SK-N-SH (cell line): ENCODE measurements around the gene KYNU.

Source experiments
- FOXJ3 ChIP-seq: sonication (generic); formaldehyde crosslinking; IDR thresholded peaks from 2 replicates; pipeline ENCODE4 v1.5.1; 2020; ENCODE audit warnings: mild to moderate bottlenecking, missing genetic modification reagents
- FOXM1 ChIP-seq: IDR thresholded peaks from 2 replicates; pipeline ENCODE4 v1.4.0; 2012; ENCODE audit warnings: low read depth, mild to moderate bottlenecking

DNA sequence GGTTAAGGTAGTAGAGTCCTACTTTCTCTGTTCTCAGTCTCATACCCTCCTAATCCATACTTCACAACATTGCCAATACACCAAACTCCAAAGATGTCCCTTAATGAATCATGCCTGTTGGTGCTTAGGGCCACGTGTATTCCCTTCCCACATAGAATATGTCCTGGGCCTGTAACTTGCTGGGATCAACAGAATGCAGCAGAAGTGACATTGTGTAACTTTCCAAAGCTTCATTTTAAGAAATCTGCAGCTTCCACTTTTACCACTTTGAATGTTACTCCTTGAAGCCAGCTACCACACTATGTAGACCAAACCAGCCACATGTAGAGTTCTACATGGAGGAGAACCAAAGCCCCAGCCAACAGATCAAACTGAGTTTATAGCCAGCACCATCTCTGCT is 193.2 kb downstream of the KYNU start:
- no peak for TF ChIP-seq FOXJ3 (CRISPR knock-in tag)
- no peak for TF ChIP-seq FOXM1
